Activated CD4-positive, alpha-beta T cell treated with anti-CD3 and anti-CD28 coated beads, Interleukin-2, Interleukin-4, amounts not matched to agents 100 ng/mL and 50 ng/mL, durations not matched to agents 16 hours and 8 hours (primary cell): ENCODE results near the gene PDCD1LG2.
"Not testable (repeated sequence)": the region's sequence is repeated elsewhere in the genome, so short reads cannot be mapped to it uniquely, and the experiment has no call there.

Experiments used
- DNase-seq: peaks from one replicate; pipeline ENCODE4 v3.0.0-alpha.2; 2020; ENCODE audit warnings: low spot score

The PDCD1LG2 gene

GRCh38 chr9:5493679-5494511, 16.4 kb upstream of the PDCD1LG2 start:
- peak; percentile 75 for DNase-seq

DNA sequence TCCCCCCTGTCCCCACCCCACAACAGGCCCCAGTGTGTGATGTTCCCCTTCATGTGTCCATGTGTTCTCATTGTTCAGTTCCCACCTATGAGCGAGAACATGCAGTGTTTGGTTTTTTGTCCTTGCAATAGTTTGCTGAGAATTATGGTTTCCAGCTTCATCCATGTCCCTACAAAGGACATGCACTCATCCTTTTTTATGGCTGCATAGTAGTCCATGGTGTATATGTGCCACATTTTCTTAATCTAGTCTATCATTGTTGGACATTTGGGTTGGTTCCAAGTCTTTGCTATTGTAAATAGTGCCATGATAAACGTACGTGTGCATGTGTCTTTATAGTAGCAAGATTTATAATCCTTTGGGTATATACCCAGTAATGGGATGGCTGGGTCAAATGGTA, 15.6 kb upstream of the PDCD1LG2 start:
- DNase-seq, result not testable (repeated sequence)

DNA sequence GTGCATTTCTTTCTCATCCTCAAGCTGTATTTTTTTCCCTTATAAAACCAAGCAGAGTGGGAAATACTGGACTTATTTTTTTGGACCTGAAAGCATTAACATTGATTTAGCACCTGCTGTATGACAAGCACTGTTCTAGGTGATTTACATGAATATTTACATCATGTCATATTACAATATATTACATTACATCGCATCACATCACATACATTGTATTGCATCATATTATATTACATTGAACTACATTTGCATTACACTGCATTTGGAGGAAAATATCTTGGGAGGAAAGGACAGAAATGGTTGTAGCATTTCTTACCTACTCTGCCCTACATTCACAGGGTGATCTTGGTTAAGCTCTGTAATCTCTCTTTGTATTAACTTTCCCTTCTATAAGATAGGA, 11.2 kb upstream of the PDCD1LG2 start:
- no peak for DNase-seq

GRCh38 chr9:5499889-5500398, 10.4 kb upstream of the PDCD1LG2 start:
- DNase-seq, result no peak

- no peak for DNase-seq
Measured at GRCh38 chr9:5500441-5501235, 9.7 kb upstream of the PDCD1LG2 start.

GRCh38 chr9:5502553-5502952, 7.8 kb upstream of the PDCD1LG2 start:
- DNase-seq, result no peak

GRCh38 chr9:5509573-5509972, 758 bp upstream of the PDCD1LG2 start:
- DNase-seq, result no peak

DNA sequence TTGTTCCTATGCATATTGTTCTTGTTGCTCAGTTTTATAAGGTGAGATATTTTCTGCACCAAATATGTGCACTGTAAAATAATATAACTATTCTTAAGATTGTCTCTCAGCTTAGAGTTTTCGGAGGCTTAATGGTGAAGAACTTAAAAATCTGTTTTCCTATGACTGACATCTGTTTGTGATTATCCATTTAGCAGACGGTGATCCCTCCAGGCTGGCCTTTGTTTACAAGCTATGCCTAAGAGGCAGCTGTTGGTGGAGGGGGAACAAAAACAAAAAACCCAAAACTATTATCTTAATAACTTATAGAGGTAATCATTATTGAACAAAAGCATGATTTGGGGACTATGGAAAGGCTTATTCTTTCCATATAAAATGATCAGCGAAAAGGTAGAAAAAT, 658 bp downstream of the PDCD1LG2 start:
- no peak for DNase-seq

DNA sequence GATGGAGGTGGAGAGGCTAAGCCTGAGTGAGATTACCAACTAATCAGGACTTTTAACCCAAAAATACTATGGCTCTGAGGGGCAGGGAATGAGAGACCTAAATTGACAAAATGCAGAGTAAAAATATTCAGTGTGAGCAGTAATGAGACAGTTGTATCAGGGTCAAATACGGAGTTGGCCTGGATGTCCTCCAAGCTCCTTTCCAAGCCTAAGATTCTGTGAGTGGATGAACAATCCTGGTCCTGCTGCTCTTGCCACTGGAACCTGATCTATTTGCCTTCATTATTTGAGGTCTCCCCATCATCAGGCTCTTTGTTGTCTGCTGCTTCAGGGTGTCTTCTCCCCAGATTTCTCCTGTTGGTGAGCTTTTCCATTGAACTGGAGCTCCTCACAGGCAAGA, 1.1 kb downstream of the PDCD1LG2 start:
- no peak for DNase-seq

DNA sequence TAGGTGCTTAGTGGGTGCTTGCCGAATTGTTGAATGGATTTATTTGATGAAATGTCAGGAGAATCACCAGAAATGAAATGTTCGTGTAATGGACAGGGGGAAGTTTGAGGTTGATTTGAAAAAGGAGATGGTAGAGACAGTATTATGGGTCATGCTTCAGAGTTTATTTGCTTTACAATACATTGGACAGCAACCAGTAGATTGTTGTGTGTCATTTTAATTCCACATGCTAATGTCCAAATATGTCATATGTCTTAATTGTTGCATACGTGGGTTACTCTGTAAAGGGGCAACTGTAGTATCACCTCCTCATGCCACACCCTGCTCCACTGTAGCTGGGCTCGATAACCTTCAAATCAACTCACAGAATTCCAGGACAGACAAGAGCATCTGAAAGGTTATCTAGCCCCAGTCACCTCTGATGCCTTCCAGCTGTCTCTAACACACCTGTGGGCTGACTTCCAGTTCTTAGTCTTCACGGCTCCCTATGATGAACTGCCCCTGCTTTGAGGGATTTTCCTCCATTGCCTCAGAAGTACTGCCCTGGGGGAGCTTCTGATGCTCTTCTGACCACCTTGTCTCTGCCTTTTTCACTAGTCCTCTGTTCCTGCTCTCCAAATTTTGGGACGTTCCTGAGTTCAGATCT, 1.7 kb downstream of the PDCD1LG2 start:
- no peak for DNase-seq

DNA sequence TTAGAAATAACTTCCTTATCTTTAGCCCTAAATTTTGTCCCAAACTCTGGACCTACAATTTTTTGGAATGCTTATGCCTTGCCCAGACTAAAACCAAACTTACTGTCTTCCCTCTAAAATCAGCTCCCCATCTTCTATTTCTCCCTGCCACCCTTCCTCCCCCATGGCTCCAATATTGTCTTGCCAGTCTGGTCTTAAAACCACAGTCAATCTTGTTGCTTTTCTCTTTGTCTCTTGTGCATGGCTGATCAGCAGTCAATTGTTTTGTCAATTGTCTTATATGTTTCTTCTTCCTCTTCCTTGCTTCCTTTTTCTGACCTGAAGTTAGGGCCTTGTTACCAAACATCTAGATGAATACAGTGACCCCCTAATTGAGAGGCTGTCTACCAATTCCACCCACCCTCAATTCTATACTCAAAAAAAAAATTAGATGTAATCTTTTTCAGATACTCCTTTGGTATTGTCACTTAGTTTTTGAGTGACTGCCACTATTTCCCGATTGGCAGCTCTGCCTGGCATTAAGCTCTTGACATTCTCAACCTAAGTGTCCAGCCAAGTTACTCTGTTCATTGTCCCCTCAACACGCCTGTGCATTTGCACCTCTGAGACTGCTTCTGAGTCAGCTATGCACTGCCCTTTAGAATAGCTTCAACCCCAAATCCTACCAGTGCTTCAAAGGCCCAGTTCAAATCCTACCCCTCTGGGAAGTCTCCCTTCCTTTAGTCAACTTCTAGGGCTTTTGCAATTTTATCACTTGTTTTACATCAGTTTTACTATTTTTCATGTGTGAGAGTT, 2.5 kb downstream of the PDCD1LG2 start:
- no peak for DNase-seq

DNA sequence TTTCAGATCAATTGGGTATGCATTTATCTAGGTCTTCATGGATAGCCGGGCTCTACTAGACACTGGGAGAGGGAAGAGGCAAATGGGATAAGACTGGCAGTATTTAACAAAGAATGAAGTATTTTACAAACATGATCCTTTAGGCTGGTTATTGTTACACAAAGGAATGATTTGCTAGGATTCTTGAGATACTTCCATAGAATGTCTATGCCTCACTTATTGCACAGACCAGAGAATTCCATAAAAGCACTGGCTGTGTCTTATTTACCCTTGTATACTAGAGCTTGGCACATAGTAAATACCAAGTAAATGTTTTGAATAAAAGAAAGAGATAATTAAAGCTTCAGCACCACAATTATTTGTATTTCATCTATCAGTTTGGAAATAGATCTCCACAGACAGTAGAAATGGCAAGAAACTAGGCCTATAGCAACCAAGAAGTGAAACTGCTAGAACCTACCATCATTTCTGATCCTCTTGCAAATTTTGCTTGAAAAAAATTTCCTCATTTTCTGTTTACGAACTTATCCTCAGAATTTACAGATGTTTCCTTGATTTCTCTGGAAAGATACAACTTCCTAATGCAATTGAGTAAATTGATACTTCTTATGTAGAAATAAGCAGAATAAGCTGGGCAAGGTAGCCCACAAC, 3.8 kb downstream of the PDCD1LG2 start:
- no peak for DNase-seq

GRCh38 chr9:5514617-5515260, 4.4 kb downstream of the PDCD1LG2 start:
- no peak for DNase-seq

DNA sequence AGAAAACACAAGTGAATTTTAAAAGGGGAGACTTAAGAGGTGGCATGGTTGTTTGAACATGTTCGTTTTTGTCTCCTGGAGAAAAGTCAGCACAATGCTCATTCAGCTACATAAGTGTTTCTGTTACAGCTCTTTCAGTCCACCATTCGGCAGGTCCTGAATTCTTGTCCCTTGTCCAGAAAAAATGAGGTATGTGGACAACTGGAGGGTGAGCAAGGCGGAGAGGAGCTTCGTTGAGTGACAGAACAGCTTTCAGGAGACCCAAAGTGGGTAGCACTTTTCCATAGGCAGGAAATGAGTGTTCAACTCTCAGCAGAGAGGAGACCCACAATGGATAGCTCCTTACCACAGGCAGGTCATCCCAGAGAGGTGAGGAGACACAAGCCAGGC, 4.9 kb downstream of the PDCD1LG2 start:
- no peak for DNase-seq

GRCh38 chr9:5516453-5517220, 6.3 kb downstream of the PDCD1LG2 start:
- no peak for DNase-seq

- DNase-seq, result peak; percentile 49
Measured at GRCh38 chr9:5518171-5518936, 8.0 kb downstream of the PDCD1LG2 start.

- DNase-seq, result peak; percentile 38
Measured at GRCh38 chr9:5518937-5519319, 8.6 kb downstream of the PDCD1LG2 start.

GRCh38 chr9:5524090-5524489, 13.8 kb downstream of the PDCD1LG2 start:
- DNase-seq, result no peak

- DNase-seq, result no peak
Measured at GRCh38 chr9:5529683-5530221, 19.4 kb downstream of the PDCD1LG2 start.
